GM19452 (cell line): ENCODE measurements around the gene ARHGEF11.
"Not testable (repeated sequence)": the region's sequence is repeated elsewhere in the genome, so short reads cannot be mapped to it uniquely, and the experiment has no call there.

ENCODE experiments used
- ATAC-seq: cut with Tn5 transposase; IDR thresholded peaks from one replicate; pipeline ENCODE4 v1.9.1; 2021; ENCODE audit not compliant: unreplicated experiment

The ARHGEF11 gene, protein sequence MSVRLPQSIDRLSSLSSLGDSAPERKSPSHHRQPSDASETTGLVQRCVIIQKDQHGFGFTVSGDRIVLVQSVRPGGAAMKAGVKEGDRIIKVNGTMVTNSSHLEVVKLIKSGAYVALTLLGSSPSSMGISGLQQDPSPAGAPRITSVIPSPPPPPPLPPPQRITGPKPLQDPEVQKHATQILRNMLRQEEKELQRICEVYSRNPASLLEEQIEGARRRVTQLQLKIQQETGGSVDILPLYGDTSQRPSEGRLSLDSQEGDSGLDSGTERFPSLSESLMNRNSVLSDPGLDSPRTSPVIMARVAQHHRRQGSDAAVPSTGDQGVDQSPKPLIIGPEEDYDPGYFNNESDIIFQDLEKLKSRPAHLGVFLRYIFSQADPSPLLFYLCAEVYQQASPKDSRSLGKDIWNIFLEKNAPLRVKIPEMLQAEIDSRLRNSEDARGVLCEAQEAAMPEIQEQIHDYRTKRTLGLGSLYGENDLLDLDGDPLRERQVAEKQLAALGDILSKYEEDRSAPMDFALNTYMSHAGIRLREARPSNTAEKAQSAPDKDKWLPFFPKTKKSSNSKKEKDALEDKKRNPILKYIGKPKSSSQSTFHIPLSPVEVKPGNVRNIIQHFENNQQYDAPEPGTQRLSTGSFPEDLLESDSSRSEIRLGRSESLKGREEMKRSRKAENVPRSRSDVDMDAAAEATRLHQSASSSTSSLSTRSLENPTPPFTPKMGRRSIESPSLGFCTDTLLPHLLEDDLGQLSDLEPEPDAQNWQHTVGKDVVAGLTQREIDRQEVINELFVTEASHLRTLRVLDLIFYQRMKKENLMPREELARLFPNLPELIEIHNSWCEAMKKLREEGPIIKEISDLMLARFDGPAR (N-terminal part only)

DNA sequence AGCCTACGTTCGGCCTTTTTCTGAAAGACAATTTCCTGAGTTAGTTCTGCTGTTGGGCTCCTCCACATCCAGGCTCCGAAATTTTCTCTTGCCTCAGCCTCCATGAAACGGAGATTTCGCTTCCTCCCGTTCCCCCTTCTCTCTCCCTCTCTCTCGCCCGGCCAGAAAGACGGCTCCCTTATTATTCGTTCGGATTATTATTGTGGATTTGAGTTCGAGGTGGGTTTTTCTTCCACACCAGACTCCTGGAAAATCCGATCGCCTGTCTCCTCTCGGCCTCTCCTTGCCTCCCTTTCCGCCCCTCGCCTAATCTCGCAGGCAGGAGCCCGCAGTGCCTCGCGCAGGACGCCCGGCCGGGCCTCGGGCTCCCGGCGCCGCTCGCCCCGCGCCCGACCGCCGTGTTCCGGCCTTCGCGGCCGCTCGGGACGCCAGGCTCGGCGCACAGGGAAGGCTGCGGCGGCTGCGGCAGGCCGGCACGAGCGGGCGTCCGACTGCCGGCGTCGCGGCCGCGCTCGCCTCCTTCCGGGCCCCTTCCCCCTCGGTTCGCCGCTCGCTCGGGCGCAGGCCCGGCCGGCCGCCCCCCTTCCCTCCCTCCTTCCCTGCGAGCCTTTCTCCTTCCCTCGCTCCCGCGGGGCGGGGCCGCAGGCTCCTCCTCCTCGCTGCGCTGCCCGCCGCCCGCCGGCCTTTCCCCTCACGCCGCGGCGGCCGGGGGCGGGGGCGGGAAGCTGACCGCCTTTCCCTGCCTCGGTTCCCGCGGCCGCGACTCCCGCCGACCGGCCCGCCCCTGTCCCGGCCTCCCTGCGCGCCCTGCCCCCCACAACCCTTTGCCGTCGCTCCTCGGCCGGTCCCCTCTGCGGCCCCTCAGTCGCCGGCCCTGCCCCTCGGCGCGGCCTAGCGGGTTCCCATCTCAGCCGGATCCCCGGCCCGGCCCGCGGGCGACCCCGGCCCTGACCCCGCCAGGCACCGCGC is at the start of gene ARHGEF11:
ARHGEF11 (minus strand) TSS at position 493 of the 969 bp plus-strand sequence. CDS start 1,412 bp downstream, outside the sequence.
- peak; percentile 62 for ATAC-seq

DNA sequence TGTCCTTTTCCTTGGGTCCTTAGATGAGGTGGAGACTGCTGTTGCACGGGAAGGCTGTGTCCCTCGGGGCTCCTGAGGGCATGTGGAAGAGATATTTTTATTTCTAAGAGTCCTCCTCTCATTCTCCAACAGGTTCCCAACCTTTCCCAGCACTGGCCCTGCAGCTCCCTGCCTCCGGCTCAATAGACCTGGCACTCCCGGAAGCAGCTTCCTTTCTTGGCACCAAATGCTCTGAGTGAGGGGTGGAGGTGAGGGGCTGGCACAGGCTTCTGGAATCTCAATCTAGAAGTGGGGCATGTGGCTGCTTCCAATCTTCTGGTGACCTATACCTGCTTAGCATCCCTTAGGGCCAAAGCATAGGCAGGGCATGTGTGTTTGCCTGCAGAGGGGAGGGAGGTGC is 49.5 kb upstream of the ARHGEF11 start:
- no peak for ATAC-seq

DNA sequence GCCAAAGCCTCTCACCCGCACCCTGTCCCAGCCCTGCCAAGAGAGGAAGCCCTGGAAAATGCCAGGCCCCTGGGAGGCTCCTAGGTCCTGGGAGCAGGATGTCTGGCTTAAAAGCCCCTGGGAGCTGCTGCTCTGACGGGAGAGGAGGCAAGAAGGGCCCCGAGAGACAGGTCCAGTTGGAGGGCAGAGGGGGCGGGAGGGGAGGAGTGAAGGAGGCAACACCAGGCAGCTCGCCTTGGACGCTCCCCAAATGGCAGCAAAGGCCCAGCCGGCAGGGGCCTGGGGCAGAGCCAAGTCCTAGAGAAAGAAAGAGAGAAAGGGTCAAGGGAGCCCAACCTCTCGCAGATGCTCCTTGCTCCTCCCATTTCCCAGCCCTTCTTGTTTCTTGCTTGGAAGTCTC is 47.3 kb upstream of the ARHGEF11 start:
- ATAC-seq, result no peak

DNA sequence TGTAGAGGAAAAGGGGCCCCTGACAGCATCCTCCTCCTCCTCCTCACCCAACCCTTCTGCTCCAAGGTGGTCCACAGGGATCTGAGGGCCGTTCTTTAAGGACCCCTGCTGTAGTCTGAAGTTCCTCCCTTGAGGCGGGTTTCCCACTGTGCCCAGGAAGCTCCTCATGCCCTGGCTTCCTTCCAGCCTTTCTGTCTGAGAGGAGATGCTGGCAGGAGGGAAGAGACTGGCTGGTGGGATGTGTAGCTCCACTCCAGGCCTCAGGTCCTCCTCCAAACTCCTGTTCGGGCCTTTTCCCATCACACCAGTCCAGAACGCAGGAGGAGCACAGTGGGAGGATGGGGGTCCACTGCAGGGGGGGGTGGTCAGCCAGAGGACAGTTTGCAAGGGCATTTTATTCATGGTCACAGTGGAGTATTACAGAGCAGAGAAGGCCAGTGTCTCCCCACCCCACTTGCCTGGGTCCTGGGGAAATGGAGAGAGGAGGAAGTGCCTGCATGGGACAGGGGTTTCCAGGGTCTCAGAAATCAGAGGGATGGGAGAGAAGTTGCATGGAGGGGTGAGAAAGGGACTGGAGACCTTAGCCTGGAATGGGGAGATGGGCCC is 46.2 kb upstream of the ARHGEF11 start:
- ATAC-seq, result no peak

DNA sequence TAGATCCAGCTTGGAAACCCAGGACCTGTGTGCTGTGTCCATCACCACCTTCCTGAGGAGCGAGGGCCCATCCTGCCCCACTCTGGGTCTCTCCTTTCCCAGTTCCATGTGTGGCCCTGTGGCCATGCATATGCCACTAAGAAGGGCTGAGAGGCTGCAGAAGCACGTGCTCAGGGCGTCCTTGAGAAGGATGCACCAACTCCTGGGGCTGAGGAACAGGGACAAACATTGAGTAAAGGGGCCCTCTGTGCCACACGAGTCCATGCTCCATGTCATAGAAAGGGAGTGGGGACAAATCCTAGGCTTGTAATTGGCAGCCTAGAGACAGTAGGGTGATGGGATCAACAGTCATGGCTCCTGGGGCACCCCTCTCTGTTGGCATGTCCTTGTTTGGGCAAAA is 45.6 kb upstream of the ARHGEF11 start:
- no peak for ATAC-seq

DNA sequence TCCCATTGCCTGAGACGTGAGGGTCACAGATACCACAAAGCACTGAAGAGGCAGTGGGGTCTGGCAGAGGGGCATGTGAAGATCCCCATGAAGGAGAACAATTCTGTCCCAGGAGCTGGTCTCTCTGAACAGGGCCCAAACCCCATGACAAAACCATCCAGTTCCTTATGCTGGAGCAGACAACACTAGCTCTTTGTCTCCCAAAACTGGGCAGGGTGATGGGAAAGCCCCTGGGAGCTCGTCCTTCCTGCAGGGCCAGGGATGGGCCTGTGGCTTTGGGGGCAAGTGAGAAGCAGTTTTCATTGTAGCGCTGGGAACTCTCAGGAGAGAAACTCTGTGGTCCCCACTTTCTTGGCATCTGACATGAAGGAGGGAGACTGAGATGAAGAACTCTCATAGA is 45.2 kb upstream of the ARHGEF11 start:
- no peak for ATAC-seq

DNA sequence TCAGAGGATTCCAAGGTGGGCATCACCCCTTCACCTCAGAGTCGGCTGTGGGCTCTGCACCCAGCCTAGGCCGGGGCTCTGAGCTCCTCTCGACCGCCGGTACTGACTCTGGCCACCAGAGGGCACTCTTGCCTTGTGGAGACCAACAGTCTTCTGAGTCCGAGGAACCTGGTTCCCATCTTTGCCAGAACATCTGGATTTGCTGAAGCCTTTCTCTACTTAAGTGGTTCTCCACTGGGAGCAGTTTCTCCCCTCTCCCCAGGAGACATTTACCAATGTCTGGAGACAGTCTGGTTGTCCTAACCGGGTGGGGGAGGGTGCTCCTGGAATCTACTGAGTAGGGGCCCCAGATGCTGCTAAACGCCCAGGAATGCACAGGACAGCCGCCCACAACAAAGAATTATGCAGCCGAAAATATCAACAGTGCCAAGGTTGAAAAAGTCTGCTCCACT is 44.7 kb upstream of the ARHGEF11 start:
- no peak for ATAC-seq

DNA sequence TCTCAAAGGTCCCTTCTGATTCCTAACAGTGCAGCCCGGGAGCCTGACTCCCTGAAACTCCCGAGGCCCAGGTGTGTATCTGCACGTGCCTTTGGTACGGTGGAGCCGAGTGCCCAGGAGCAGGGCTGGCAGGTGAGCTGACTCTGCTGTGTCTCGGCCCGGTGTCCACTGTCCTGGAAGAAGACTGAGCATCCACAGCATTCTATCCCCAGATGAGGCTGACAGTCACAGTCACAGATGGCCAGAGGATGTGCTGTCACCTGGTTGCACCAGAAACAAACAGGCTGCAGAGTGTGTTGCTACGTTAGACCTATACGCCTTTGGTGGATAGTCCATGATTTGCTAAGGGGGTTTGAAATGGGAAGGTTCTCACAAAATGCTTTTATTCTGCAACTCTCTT is 44.2 kb upstream of the ARHGEF11 start:
- no peak for ATAC-seq

DNA sequence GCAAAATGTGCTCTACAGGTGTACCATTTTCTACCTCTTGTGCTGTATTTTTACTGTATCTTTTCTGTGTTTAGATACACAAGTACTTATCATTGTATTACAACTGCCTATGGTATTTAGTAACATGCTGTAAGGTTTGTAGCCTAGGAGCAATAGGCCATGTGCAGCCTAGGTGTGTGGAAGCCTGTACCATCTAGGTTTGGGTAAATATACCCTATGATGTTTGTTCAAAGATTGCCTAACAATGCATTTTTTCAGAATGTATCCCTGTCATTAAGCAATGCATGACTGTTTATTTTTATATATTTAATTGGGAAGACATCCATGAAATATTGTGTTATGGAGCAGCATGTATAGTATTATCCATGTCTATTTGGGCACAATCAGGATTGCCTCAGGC is 43.1 kb upstream of the ARHGEF11 start:
- ATAC-seq, result no peak

DNA sequence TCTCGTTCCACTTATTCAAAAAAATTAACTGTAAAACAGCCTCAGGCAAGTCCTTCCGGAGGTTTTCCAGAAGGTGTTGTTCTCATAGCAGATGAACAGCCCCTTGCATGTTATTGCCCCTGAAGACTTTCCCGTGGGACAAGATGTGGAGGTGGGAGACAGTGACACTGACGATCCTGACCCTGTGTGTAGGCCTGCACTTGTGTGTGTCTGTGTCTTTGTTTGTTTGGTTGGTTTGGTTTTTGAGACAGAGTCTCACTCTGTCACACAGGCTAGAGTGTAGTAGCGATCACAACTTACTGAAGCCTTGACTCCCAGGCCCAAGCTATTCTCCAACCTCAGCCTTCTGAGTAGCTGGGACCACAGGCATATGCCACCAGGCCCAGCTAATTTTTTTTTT is 41.5 kb upstream of the ARHGEF11 start:
- ATAC-seq, result no peak

DNA sequence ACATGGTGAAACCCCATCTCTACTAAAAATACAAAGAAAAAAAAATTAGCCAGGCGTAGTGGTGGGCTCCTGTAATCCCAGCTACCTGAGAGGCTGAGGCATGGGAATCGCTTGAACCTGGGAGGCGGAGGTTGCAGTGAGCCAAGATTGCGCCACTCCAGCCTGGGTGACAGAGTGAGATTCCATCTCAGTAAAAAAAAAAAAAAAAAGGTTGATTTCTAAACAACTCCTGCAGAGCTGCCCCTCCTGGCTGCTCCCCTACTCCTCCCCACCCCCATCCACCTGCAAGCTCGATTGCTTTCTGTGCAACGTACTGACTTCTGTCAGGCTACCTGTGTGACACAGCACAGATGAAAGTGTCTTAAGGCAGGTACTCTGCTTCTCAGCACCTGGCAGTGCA is 40.8 kb upstream of the ARHGEF11 start:
- ATAC-seq, result no peak

DNA sequence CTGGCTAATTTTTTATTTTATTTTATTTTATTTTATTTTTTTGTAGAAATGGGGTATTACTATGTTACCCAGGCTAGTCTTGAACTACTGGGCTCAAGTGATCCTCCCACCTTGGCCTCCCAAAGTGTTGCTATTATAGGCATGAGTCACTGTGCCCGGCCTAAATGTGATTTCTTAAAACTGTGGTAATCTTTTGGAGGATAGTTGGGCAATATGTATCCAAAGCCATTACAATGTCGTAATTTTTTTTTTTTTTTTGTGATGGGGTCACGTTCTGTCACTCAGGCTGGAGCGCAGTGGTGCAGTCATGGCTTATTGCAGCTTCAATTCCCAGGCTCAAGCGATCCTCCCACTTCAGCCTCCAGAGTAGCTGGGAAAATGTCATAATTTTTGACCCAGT is 39.9 kb upstream of the ARHGEF11 start:
- ATAC-seq, result no peak

DNA sequence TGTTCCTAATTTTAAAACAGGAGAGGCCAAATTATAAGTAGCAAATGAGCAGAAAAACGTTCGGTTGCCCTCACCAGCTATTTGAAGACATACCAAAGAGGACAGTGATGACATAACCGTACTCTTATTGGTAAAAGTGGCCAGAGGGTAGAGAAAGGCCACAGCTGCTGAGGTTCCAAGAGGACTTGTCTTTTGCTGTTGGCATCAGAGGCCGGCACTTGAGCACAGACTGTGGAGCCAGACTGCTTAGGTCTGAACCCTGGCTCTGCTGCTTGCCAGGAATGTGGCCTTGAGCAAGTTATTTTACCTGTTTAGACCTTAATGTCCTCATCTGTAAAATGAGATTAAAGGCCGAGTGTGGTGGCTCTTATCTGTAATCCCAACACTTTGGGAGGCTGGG is 39.2 kb upstream of the ARHGEF11 start:
- ATAC-seq, result no peak

DNA sequence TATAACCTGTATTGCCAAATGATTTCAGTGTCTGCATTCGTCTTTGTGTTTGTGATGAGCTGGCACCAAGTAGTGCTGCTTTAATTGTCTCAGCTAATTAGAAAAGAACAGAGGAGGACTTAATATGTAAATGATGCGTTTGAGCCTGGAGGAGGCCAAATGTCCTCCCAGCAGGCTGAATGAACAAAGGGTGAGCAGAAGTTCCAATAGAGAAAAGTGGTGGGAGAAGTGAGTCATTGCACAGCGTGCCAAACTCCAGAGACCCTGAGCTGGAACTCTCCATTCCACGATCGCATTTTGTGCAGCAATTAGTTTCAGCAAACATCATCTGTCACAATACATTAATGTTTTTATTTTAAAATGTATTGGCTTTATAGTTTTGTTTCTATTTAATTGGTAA is 36.2 kb upstream of the ARHGEF11 start:
- no peak for ATAC-seq

DNA sequence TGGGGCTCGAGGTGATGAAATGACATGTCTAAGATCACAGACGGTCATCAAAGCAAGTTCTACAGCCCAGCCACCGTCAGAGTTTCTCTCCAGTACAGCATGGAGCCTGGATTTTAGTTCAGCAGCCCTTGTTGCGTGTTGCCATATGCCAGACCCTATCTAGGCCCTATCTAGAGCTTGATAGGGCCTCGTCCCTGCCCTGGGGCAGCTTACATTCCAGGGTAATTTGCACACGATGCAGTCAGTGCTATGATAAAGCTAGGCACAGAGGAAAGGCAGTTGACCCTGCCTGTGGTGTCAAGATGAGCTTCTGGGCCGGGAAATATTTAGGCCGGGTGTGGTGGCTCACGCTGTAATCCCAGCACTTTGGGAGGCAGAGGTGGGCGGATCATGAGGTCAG is 35.2 kb upstream of the ARHGEF11 start:
- no peak for ATAC-seq

DNA sequence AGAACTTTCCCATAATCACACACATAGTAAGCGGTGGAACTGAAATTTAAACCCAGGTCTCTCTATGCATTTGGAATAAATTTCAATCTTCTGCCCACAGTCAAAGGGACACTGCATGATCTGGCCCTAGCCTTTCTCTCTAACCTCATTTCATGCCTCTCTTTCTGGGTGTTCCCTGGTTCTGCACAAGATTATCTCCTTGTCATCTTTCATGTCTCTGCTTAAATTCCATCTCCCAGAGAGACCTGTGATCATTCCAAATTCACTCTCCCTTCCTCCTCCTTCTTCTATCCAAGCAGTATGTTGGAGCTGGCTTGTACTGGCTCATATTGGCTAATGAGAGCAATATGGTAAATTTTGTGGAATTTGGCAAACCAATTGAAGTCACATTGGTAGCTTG is 31.9 kb upstream of the ARHGEF11 start:
- no peak for ATAC-seq

DNA sequence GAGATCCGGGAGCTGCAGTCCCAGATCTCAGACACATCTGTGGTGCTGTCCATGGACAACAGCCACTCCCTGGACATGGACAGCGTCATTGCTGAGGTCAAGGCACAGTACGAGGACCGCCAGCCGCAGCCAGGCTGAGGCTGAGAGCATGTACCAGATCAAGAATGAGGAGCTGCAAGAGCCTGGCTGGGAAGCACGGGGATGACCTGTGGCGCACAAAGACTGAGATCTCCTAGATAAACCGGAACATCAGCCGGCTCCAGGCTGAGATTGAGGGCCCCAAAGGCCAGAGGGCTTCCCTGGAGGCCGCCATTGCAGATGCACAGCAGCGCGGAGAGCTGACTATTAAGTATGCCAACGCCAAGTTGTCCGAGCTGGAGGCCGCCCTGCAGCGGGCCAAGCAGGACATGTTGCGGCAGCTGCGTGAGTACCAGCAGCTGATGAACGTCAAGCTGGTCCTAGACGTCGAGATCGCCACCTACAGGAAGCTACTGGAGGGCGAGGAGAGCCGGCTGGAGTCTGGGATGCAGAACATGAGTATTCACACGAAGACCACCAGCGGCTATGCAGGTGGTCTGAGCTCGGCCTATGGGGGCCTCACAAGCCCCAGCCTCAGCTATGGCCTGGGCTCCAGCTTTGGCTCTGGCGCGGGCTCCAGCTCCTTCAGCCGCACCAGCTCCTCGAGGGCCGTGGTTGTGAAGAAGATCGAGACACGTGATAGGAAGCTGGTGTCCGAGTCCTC is 28.6 kb upstream of the ARHGEF11 start:
- ATAC-seq, result no peak

DNA sequence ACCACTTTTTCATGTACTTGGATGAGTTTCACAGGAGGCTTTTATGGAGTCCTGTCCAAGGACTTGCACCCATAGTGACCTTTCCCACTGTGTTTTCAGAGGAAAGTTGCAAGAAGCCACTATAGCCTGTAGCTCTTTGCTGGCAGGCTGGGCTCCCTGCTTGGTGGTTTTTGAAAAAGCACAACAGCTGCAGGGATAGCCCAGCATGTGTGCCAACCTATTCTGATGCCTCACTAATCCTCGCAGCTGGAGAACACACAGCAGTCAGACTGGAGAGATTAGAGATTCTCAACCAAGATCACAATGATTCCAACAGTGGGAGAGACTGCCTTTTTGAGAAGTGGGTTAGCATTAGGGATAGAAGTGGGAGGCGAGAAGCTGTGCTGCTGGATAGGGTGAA is 24.1 kb upstream of the ARHGEF11 start:
- ATAC-seq, result no peak

DNA sequence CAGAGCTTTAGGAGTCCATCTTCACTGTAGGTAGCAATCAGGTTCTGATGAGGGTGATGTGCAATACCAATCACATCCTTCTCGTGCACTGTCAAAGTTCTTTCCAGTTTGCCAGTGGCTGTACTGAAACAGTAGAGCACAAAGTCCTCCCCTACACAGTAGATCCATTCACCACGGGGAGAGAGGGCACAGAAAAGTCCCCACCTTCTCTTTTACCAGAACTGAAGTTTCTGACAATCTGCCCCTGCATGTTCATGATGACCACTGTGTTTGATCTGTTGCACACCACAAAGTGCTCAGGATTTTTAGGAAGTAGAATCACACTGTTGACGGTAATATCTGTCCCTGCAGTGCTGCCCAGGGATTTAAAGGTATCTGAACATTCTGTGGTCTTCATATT is 13.7 kb upstream of the ARHGEF11 start:
- not testable (repeated sequence) for ATAC-seq

DNA sequence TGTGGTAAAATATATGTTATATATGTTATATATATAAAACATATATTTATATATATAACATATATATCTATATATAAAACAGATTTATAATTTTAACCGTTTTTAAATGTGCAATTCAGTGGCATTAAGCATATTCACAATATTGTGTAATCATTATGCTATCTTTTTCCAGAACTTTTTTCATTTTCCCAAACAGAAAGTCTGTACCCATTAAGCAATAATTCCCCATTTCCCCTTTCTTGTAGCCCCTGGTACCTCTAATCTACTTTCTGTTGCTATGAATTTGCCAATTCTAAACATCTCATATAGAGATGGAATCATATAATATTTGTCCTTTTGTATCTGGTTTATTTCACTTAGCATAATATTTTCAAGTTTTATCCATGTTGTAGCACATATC is 10.7 kb upstream of the ARHGEF11 start:
- no peak for ATAC-seq
